HL-60/S4 (cell line): Measurements from ENCODE around the gene BEST2.

ENCODE experiments used
- in situ Hi-C: fragments of 300-500 bp; cut with MboI; formaldehyde crosslinking; loops from 2 replicates; pipeline ENCODE4 v1.14.3; 2022; ENCODE audit warnings: low sequenced_read_pairs

Gene BEST2

GRCh38 chr19:12727745-12728433 lies 23.7 kb upstream of the BEST2 start:
- in situ Hi-C loops, result no loop called here

- in situ Hi-C loops, result no loop called here
Observed at GRCh38 chr19:12730064-12730463, 21.5 kb upstream of the BEST2 start.

- in situ Hi-C loops, result no loop called here
Observed at GRCh38 chr19:12731337-12731736, 20.3 kb upstream of the BEST2 start.

GRCh38 chr19:12733369-12734214 lies 18.0 kb upstream of the BEST2 start:
- in situ Hi-C loops, result no loop called here

- in situ Hi-C loops, result no loop called here
Observed at GRCh38 chr19:12736995-12737834, 14.4 kb upstream of the BEST2 start, which contains the start of gene GET3. TSS of gene GET3 (plus strand) at chr19:12737497. CDS start at chr19:12737506, 9 bp downstream.

GRCh38 chr19:12737835-12738351 lies 13.7 kb upstream of the BEST2 start:
- in situ Hi-C loops, result no loop called here

- in situ Hi-C loops, result no loop called here
Observed at GRCh38 chr19:12745166-12745897, 6.3 kb upstream of the BEST2 start.

- in situ Hi-C loops, result no loop called here
Observed at GRCh38 chr19:12748489-12748888, 3.1 kb upstream of the BEST2 start.

- in situ Hi-C loops, result no loop called here
Observed at GRCh38 chr19:12749938-12750521, 1.6 kb upstream of the BEST2 start.

GRCh38 chr19:12750851-12751250 lies 740 bp upstream of the BEST2 start:
- in situ Hi-C loops, result no loop called here

GRCh38 chr19:12752056-12752781 lies 628 bp downstream of the BEST2 start:
- in situ Hi-C loops, result no loop called here

GRCh38 chr19:12754465-12755196 lies 3.0 kb downstream of the BEST2 start:
- in situ Hi-C loops, result no loop called here

GRCh38 chr19:12756150-12756883 lies 4.7 kb downstream of the BEST2 start:
- in situ Hi-C loops, result no loop called here

- in situ Hi-C loops, result no loop called here
Observed at GRCh38 chr19:12757544-12758274, 6.1 kb downstream of the BEST2 start.

- in situ Hi-C loops, result loop anchor here (5.0 to 10.0 kb wide), 2 partner anchors 38 to 85 kb away; no protein-coding TSS in a partner anchor
Observed at GRCh38 chr19:12759686-12760085, 8.1 kb downstream of the BEST2 start.

- in situ Hi-C loops, result loop anchor here (5.0 to 10.0 kb wide), 2 partner anchors 34 to 82 kb away; no protein-coding TSS in a partner anchor
Observed at GRCh38 chr19:12763100-12763499, 11.5 kb downstream of the BEST2 start.

GRCh38 chr19:12764698-12765097 lies 13.1 kb downstream of the BEST2 start:
- in situ Hi-C loops, result loop anchor here (5.0 to 10.0 kb wide), 2 partner anchors 33 to 80 kb away; no protein-coding TSS in a partner anchor
